Activated naive CD4-positive, alpha-beta T cell treated with anti-CD3 and anti-CD28 coated beads, Interleukin-2, amount 50 U/mL, for 24 hours (primary cell): Measurements from ENCODE around the gene BRPF1.

Experiments used
- H3K27ac Mint-ChIP-seq: one replicate; pipeline ENCODE4 v1.8.0; 2021; ENCODE audit warnings: mild to moderate bottlenecking, mixed read lengths
- H3K27me3 Mint-ChIP-seq: one replicate; pipeline ENCODE4 v1.8.0; 2021; ENCODE audit warnings: mixed read lengths
- H3K36me3 Mint-ChIP-seq: one replicate; pipeline ENCODE4 v1.8.0; 2021; ENCODE audit warnings: mixed read lengths
- H3K4me1 Mint-ChIP-seq: one replicate; pipeline ENCODE4 v1.8.0; 2021; ENCODE audit warnings: mixed read lengths
- H3K4me3 Mint-ChIP-seq: one replicate; pipeline ENCODE4 v1.8.0; 2021; ENCODE audit warnings: mild to moderate bottlenecking, mixed read lengths
- H3K9me3 Mint-ChIP-seq: one replicate; pipeline ENCODE4 v1.8.0; 2021; ENCODE audit warnings: mixed read lengths

The BRPF1 gene

DNA sequence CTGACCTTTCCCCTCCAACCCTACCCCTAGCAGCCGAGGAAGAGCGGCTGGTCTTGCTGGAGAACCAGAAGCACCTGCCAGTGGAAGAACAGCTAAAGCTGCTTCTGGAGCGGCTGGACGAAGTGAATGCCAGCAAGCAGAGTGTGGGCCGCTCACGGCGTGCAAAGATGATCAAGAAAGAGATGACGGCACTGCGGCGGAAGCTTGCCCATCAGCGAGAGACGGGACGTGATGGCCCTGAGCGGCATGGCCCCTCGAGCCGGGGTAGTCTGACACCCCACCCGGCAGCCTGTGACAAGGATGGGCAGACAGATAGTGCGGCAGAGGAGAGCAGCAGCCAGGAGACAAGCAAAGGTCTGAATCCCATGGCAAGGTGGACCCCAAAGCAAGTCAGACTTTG lies 12.0 kb downstream of the BRPF1 start:
- Mint-ChIP-seq H3K27ac (no peak overlapping the region), H3K27me3 (no peaks in the 10 kb centered on the region)

DNA sequence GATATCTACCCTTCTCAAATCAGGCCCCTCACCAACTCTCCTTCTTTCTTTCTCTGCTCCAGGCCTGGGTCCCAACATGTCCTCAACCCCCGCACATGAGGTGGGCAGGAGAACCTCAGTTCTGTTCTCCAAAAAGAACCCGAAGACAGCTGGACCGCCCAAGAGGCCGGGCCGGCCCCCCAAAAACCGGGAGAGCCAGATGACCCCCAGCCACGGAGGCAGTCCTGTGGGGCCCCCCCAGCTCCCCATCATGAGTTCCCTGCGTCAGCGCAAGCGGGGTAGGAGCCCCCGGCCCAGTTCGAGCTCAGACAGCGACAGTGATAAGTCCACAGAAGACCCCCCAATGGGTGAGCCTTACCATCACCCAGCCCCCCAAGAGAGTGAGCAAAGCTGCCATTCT lies 12.6 kb downstream of the BRPF1 start:
- no peak overlapping the region for H3K4me3 Mint-ChIP-seq
- no peaks in the 10 kb centered on the region for H3K27me3 Mint-ChIP-seq
- no peaks in the 10 kb centered on the region for H3K9me3 Mint-ChIP-seq
- H3K36me3 Mint-ChIP-seq, result peaks cover 10% of the 10 kb centered on the region
- H3K27ac Mint-ChIP-seq, result no peak overlapping the region
- H3K4me1 Mint-ChIP-seq, result peaks cover 9% of the 10 kb centered on the region

More for the DNA sequence above, 12.0 kb downstream of the BRPF1 start:
- peaks cover 10% of the 10 kb centered on the region for H3K36me3 Mint-ChIP-seq
- H3K4me3 Mint-ChIP-seq, result no peak overlapping the region
- H3K9me3 Mint-ChIP-seq, result no peaks in the 10 kb centered on the region
- H3K4me1 Mint-ChIP-seq, result peaks cover 9% of the 10 kb centered on the region

DNA sequence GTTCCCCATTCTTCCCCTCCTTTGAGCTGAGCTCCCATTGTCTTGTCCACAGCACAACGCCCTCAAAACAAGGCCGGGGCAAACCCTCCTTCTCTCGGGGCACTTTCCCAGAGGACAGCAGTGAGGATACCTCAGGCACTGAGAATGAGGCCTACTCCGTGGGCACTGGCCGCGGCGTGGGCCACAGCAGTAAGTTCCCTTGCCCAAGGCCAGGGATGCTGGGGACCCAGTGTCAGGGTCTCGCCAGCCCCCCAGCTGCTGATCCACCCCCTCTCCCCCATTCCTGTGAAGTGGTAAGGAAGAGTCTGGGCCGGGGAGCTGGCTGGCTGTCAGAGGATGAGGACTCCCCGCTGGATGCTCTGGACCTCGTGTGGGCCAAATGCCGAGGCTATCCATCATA lies 14.0 kb downstream of the BRPF1 start:
- no peaks in the 10 kb centered on the region for H3K27me3 Mint-ChIP-seq

DNA sequence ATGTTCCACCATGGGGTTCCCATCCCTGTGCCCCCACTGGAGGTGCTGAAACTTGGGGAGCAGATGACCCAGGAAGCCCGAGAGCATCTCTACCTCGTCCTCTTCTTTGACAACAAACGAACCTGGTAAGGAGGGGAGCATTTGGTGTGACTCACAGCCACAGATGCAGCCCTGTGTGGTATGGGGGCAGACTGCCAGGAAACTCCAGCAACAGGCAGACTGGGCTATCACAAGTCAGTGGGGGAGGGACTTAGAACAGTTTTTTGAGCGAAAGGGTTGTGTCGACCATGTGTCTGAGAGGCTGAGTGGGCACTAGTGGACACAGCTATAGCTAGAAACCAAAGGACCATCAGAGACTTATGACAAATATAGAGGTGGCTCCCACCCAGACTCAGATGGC lies 14.8 kb downstream of the BRPF1 start:
- peak overlapping the region; percentile 46 for H3K27ac Mint-ChIP-seq
- peaks cover 30% of the 10 kb centered on the region for H3K4me1 Mint-ChIP-seq
- H3K36me3 Mint-ChIP-seq, result peaks cover 3% of the 10 kb centered on the region
- H3K27me3 Mint-ChIP-seq, result no peaks in the 10 kb centered on the region
- H3K4me3 Mint-ChIP-seq, result no peak overlapping the region
- no peaks in the 10 kb centered on the region for H3K9me3 Mint-ChIP-seq

More for the DNA sequence above, 14.0 kb downstream of the BRPF1 start:
- Mint-ChIP-seq H3K9me3 (no peaks in the 10 kb centered on the region), H3K27ac (no peak overlapping the region), H3K36me3 (peaks cover 3% of the 10 kb centered on the region), H3K4me3 (no peak overlapping the region), H3K4me1 (peaks cover 22% of the 10 kb centered on the region)

DNA sequence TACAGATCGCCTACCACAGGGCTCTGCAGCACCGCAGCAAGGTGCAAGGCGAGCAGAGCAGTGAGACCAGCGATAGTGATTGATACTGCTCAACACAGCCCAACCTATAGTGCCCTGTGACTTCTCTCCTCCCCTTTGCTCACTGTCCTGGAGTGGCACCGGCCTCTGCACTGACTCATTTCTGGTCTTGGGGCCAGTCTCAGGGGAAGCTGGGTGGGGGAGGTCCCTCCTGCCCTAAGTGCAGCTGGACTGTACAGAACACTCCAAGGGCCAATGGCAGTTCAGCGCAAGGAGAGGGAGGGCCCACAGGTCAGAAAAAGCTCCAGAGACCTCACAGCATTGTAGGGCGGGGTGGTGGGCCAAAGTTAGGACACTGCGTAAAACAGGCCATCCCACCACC lies 15.7 kb downstream of the BRPF1 start:
- Mint-ChIP-seq H3K4me1 (peaks cover 39% of the 10 kb centered on the region), H3K4me3 (no peak overlapping the region), H3K27me3 (no peaks in the 10 kb centered on the region)

DNA sequence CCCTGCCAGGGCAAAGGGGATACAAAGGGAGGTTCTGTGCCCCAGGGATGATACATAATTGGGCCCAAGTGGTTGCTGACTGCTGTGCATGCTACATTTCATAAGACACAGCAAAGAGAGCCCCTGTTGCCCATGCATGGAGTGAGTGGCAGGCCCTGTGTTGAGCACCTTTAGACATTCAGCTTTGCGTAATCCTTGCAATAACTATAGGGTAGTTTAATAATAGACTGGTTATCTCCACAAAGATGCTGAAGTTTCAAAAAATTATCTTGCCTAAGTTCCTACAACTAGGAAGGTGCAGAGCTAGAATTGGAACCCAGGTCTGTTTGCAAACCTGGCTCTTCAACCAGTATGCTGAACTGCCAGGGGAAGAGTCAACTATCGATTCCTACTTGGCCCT lies 16.5 kb downstream of the BRPF1 start:
- peaks cover 5% of the 10 kb centered on the region for H3K36me3 Mint-ChIP-seq
- H3K27ac Mint-ChIP-seq, result no peak overlapping the region
- H3K4me1 Mint-ChIP-seq, result peaks cover 40% of the 10 kb centered on the region
- no peaks in the 10 kb centered on the region for H3K9me3 Mint-ChIP-seq
- H3K4me3 Mint-ChIP-seq, result no peak overlapping the region
- no peaks in the 10 kb centered on the region for H3K27me3 Mint-ChIP-seq

More for the DNA sequence above, 15.7 kb downstream of the BRPF1 start:
- no peak overlapping the region for H3K27ac Mint-ChIP-seq
- H3K9me3 Mint-ChIP-seq, result no peaks in the 10 kb centered on the region
- H3K36me3 Mint-ChIP-seq, result peaks cover 5% of the 10 kb centered on the region

DNA sequence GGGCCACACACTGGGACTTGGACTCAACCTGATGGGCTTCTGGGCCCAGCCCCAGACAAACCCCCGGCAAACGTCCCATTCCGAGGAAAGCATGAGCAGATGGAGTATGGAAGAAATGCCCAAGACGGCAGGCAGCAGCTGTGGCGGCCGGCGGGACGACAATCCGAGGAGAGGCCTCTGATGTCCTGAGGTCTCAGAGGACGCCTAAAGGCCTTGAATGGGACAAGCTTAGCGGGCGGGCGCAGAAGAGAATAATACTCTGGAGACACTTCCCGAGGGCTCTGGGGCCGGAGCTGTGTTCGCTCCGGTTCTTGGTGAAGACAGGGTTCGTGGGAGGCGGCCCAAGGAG lies 17.7 kb downstream of the BRPF1 start:
- Mint-ChIP-seq H3K4me1 (peaks cover 43% of the 10 kb centered on the region), H3K9me3 (no peaks in the 10 kb centered on the region), H3K4me3 (peak overlapping the region; percentile 95), H3K27me3 (no peaks in the 10 kb centered on the region), H3K27ac (peak overlapping the region; percentile 90), H3K36me3 (peaks cover 5% of the 10 kb centered on the region)

DNA sequence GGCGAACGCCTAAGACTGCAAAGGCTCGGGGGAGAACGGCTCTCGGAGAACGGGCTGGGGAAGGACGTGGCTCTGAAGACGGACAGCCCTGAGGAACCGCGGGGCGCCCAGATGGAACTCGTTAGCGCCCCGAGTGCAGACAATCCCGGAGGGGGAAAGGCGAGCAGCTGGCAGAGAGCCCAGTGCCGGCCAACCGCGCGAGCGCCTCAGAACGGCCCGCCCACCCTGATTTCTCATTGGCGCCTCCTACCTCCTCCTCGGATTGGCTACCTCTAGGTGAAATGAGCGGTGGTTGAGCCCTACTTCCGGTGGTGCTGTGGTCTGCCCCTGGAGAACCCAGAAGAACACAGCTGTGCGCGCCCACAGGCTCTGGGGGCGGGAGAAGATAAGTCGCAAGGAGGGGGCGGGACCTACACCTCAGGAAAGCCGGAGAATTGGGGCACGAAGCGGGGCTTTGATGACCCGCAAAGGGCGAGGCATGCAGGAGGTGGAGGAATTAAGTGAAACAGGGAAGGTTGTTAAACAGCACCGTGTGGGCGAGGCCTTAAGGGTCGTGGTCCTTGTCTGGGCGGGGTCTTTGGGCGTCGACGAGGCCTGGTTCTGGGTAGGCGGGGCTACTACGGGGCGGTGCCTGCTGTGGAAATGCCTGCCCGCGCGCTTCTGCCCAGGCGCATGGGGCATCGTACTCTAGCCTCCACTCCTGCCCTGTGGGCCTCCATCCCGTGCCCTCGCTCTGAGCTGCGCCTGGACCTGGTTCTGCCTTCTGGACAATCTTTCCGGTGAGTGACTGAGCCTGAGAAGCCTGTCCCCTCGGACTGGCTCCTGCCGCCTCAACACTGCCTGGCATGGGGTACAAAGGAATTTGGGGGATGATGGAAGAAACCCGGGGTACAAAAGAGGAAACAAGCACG lies 18.4 kb downstream of the BRPF1 start, which contains the start of gene OGG1:
TSS of gene OGG1 (plus strand) at position 308 of the 911 bp plus-strand sequence. CDS start at position 643, 335 bp downstream.
- peak within 1 kb of the TSS; percentile 95 for H3K4me3 Mint-ChIP-seq
- H3K27ac Mint-ChIP-seq, result peak within 1 kb of the TSS; percentile 90
- H3K9me3 Mint-ChIP-seq, result no peaks in the 10 kb centered on the region
- no peaks in the 10 kb centered on the region for H3K27me3 Mint-ChIP-seq
- peaks cover 47% of the 10 kb centered on the region for H3K4me1 Mint-ChIP-seq
- peaks cover 5% of the 10 kb centered on the region for H3K36me3 Mint-ChIP-seq

DNA sequence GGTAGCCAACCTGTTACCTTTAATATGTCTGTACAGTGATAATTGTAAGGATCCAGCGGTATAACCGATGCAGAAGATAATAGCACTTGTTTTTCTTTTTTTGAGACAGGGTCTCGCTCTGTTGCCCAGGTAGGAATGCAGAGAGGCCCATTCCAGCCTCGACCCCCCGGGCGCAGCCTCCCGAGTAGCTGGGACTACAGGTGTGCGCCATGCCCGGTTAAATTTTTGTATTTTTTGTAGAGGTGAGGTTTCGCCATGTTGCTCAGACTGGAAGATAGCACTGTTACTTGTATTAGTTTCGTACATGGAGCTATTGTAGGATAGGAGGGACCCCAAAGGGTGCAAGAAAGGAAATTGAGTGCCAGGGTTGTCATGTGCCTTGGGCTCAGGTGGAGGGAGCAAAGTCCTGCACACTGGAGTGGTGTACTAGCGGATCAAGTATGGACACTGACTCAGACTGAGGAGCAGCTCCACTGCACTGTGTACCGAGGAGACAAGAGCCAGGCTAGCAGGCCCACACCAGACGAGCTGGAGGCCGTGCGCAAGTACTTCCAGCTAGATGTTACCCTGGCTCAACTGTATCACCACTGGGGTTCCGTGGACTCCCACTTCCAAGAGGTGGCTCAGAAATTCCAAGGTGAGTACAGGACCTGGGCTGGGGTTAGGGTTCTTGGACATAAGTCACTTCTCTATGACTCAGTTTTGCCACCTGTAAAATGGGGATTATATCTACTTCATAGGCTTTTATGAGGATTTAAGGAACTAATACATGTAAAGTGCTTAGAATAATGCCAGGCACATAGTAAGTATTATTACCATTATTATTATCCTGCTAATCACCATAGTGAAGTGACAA lies 19.2 kb downstream of the BRPF1 start:
- H3K27ac Mint-ChIP-seq, result peak overlapping the region; percentile 88
- H3K9me3 Mint-ChIP-seq, result no peaks in the 10 kb centered on the region
- H3K4me1 Mint-ChIP-seq, result peaks cover 49% of the 10 kb centered on the region
- H3K36me3 Mint-ChIP-seq, result peaks cover 5% of the 10 kb centered on the region
- peak overlapping the region; percentile 95 for H3K4me3 Mint-ChIP-seq
- H3K27me3 Mint-ChIP-seq, result no peaks in the 10 kb centered on the region

DNA sequence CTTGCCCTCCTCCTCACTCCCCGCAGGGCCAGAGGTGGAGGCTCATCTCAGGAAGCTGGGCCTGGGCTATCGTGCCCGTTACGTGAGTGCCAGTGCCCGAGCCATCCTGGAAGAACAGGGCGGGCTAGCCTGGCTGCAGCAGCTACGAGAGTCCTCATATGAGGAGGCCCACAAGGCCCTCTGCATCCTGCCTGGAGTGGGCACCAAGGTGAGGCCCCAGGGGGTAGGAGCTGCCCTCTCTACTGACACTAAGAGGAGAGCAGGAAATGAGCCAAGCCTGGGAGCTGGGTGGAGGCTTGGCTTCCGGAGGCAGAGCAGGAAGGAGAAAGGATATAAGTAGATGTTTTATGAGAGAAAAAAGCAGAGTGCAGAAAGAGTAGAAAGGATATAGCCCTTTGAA lies 23.1 kb downstream of the BRPF1 start:
- H3K36me3 Mint-ChIP-seq, result peaks cover 16% of the 10 kb centered on the region

DNA sequence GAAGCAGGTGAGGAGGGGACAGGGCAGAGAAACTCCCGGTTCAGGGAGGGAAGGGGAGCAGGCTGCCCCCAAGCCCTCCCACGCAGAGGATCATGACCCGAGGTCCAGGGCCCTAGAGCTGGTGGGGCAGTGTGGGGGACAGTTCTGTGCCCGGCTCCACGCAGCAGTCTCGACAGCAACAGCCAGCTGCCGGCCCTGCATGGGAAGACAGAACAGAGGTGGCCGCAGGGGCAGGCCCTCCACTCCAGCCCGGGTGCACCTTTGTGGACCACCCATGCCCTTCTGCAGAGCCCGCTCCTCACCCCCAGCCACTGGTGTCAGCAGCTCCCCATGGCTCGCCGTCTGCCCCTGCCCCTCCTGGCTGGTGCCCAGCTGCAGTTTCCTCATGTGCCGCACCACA lies 25.9 kb downstream of the BRPF1 start:
- Mint-ChIP-seq H3K27me3 (no peaks in the 10 kb centered on the region), H3K4me3 (no peak overlapping the region), H3K27ac (peak overlapping the region; percentile 17), H3K4me1 (peaks cover 12% of the 10 kb centered on the region), H3K9me3 (no peaks in the 10 kb centered on the region), H3K36me3 (peaks cover 18% of the 10 kb centered on the region)

More for the DNA sequence above, 23.1 kb downstream of the BRPF1 start:
- peaks cover 35% of the 10 kb centered on the region for H3K4me1 Mint-ChIP-seq
- no peak overlapping the region for H3K4me3 Mint-ChIP-seq
- no peaks in the 10 kb centered on the region for H3K9me3 Mint-ChIP-seq
- H3K27ac Mint-ChIP-seq, result no peak overlapping the region
- no peaks in the 10 kb centered on the region for H3K27me3 Mint-ChIP-seq

DNA sequence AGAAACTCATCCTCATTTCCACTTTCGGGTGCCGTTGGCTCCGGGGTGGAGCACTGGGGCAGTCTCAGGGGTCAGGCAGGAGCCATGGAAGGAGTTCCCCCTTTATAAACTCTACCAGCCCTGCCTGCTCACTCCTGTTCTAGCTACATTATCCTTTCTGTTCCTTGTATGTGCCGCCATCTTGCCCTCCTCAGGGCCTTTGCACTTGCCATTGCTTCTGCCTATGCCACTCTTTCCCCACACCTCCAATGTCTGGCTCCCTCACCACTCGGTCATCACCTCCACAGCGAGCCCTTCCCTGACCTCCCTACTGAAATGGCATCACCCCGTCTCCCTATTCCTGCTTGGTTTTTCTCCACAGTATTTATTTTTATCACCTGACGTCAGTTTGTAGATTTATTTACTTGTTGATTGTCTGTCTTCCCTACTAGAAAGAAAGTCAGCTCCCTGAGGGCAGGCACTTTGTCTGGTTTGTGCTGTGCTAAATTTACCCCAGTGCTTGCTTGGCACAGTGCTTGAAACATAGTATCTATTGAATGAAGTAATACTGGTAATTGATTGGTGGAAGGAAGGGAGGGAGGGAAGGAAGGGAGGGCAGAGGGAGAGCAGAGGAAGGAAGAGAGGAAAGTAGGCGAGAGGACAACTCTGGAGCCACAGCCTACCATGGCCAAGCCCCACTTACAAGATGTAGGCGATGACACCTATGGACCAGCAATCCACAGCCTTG lies 29.4 kb downstream of the BRPF1 start:
- Mint-ChIP-seq H3K36me3 (peaks cover 18% of the 10 kb centered on the region), H3K4me3 (no peak overlapping the region), H3K27ac (no peak overlapping the region)

DNA sequence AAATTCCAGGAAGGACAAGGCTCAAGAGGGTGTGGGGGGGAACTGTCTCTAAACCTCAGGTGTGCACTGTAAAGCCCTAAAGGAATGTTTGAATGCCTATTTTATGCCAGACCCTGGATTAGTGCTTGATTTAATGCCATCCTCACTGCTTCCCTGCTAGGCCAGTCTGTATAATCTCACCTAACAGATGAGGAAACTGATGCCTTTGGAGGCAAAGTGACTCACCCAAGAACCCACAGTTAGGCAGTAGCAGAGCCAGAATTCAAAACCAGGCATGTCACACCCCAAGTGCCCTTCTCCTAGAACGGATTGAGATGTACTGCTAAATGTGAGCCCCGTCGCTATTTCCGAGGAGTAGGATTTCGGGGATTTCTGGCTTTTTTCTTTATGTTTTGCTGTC lies 30.4 kb downstream of the BRPF1 start:
- H3K27me3 Mint-ChIP-seq, result no peaks in the 10 kb centered on the region
- no peak overlapping the region for H3K27ac Mint-ChIP-seq
- peaks cover 12% of the 10 kb centered on the region for H3K36me3 Mint-ChIP-seq
- H3K4me3 Mint-ChIP-seq, result no peak overlapping the region
- H3K9me3 Mint-ChIP-seq, result no peaks in the 10 kb centered on the region
- peaks cover 6% of the 10 kb centered on the region for H3K4me1 Mint-ChIP-seq

More for the DNA sequence above, 29.4 kb downstream of the BRPF1 start:
- H3K27me3 Mint-ChIP-seq, result no peaks in the 10 kb centered on the region
- H3K9me3 Mint-ChIP-seq, result no peaks in the 10 kb centered on the region
- peaks cover 3% of the 10 kb centered on the region for H3K4me1 Mint-ChIP-seq

DNA sequence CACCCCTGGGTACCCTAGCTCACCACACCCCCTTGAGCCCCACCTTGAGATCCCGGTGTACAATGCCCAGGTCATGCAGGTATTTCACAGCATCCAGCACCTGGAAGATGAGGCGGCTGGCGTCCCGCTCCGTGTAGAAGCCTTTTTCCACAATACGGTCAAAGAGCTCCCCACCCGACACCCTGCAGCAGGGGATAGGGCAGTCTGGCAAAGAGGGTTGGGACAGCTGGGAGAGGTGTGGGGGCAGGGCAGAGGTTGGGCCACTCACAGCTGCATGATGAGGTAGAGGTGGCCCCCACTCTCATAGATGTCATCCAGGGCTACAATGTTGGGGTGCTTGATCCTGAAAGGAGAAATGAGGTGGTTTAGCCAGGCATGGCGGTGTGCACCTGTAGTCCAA lies 31.3 kb downstream of the BRPF1 start:
- peaks cover 16% of the 10 kb centered on the region for H3K4me1 Mint-ChIP-seq
- H3K36me3 Mint-ChIP-seq, result peaks cover 10% of the 10 kb centered on the region
- no peaks in the 10 kb centered on the region for H3K27me3 Mint-ChIP-seq
- no peak overlapping the region for H3K4me3 Mint-ChIP-seq
- no peak overlapping the region for H3K27ac Mint-ChIP-seq
- no peaks in the 10 kb centered on the region for H3K9me3 Mint-ChIP-seq

DNA sequence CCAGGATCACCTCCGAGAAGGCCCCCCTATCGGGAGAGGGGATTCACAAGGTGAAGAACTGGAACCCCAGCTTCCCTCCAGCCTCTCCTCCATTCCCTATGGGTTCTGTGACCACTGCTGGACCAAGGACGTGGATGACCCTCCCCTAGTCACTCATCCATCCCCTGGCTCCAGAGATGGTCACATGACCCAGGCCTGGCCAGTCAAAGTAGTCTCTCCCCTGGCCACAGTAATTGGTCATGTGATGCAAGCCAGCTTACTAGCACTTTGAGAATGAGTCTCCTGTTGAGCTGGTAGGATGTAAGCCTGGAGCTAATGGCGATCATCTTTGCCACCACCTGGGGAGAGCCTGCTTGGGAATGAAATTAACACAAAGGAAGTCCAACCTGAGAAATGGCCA lies 34.3 kb downstream of the BRPF1 start:
- H3K27ac Mint-ChIP-seq, result no peak overlapping the region
- H3K4me3 Mint-ChIP-seq, result no peak overlapping the region
- H3K36me3 Mint-ChIP-seq, result peaks cover 2% of the 10 kb centered on the region

More for the DNA sequence above, 34.3 kb downstream of the BRPF1 start:
- Mint-ChIP-seq H3K27me3 (no peaks in the 10 kb centered on the region), H3K9me3 (no peaks in the 10 kb centered on the region), H3K4me1 (peaks cover 27% of the 10 kb centered on the region)
